WTC11 (cell line): Measurements from ENCODE around the gene CTNNA3. TPM values are rescaled to one million over a fixed set of nuclear protein-coding genes. Genes with fewer than 3 reads are reported as not detected.

Source experiments
- ATAC-seq: fragments of 200-7000 bp; cut with Tn5 transposase; 2 replicates; pipeline ENCODE4 v1.10.0; 2021; ENCODE audit warnings: mild to moderate bottlenecking, moderate library complexity
- CTCF ChIA-PET: fragments of 300-600 bp; sonication (Branson Sonifier 250); formaldehyde crosslinking; loops from one replicate; lab custom pipeline; 2021; ENCODE audit warnings: antibody characterized with exemption; lab: Charles Lee
- POLR2A ChIA-PET: fragments of 350-600 bp; sonication (Branson Sonifier 250); formaldehyde crosslinking; loops from one replicate; lab custom pipeline; 2021; ENCODE audit warnings: antibody characterized with exemption; lab: Charles Lee
- DNase-seq: peaks from one replicate; pipeline ENCODE4 v3.0.0; 2021; ENCODE audit warnings: low spot score
- H3K27ac Mint-ChIP-seq: 2 replicates; pipeline ENCODE4 v1.8.0; 2021; ENCODE audit warnings: mixed read lengths
- H3K27me3 Mint-ChIP-seq: 2 replicates; pipeline ENCODE4 v1.8.0; 2021; ENCODE audit warnings: low read depth, mild to moderate bottlenecking, moderate library complexity, mixed read lengths
- H3K36me3 Mint-ChIP-seq: 2 replicates; pipeline ENCODE4 v1.8.0; 2021; ENCODE audit warnings: mixed read lengths
- H3K4me1 Mint-ChIP-seq: 2 replicates; pipeline ENCODE4 v1.8.0; 2022; ENCODE audit warnings: mixed read lengths
- H3K4me3 Mint-ChIP-seq: 2 replicates; pipeline ENCODE4 v1.8.0; 2021; ENCODE audit warnings: mild to moderate bottlenecking, moderate library complexity, mixed read lengths
- H3K9me3 Mint-ChIP-seq: 2 replicates; pipeline ENCODE4 v1.8.0; 2021; ENCODE audit warnings: mixed read lengths
- CBFB ChIP-seq: sonication (generic); formaldehyde crosslinking; IDR thresholded peaks from 2 replicates; pipeline ENCODE4 v1.8.1; 2022; ENCODE audit warnings: mild to moderate bottlenecking, low read depth, missing genetic modification reagents
- JAZF1 ChIP-seq: fragments of 250-450 bp; sonication (Bioruptor Pico); IDR thresholded peaks from 2 replicates; pipeline ENCODE4 v1.9.0; 2021; ENCODE audit warnings: moderate library complexity, mild to moderate bottlenecking, inconsistent platforms
- JUN ChIP-seq: sonication (generic); formaldehyde crosslinking; IDR thresholded peaks from 2 replicates; pipeline ENCODE4 v1.8.0; 2023; ENCODE audit warnings: mild to moderate bottlenecking, missing genetic modification reagents
- NR3C1 ChIP-seq: sonication (generic); formaldehyde crosslinking; conservative IDR thresholded peaks from 2 replicates; pipeline ENCODE4 v1.8.1; 2023; ENCODE audit warnings: low read depth, mild to moderate bottlenecking, missing genetic modification reagents
- SMAD3 ChIP-seq: sonication (generic); formaldehyde crosslinking; IDR thresholded peaks from 2 replicates; pipeline ENCODE4 v1.8.0; 2022; ENCODE audit warnings: missing genetic modification reagents, mild to moderate bottlenecking, borderline replicate concordance
- TP53 ChIP-seq: sonication (generic); formaldehyde crosslinking; IDR thresholded peaks from 2 replicates; pipeline ENCODE4 v1.8.1; 2023; ENCODE audit warnings: mild to moderate bottlenecking, missing genetic modification reagents
- ZBTB21 ChIP-seq: sonication (generic); formaldehyde crosslinking; IDR thresholded peaks from 2 replicates; pipeline ENCODE4 v1.8.1; 2023; ENCODE audit warnings: mild to moderate bottlenecking, missing genetic modification reagents, borderline replicate concordance
- ZNF263 ChIP-seq: sonication (generic); formaldehyde crosslinking; IDR thresholded peaks from 2 replicates; pipeline ENCODE4 v1.8.1; 2022; ENCODE audit warnings: low read depth, mild to moderate bottlenecking, moderate library complexity, missing genetic modification reagents
- total RNA-seq: library from RNA; stranded (reverse); gene quantifications from 3 replicates; pipeline ENCODE4 v1.2.3, GENCODE V29; 2021
- TF ChIP-seq, protein P1 (sequence below): sonication (generic); formaldehyde crosslinking; IDR thresholded peaks from 2 replicates; pipeline ENCODE4 v1.8.0; 2022; ENCODE audit warnings: missing genetic modification reagents
- TF ChIP-seq, protein P2 (sequence below): sonication (generic); formaldehyde crosslinking; IDR thresholded peaks from 2 replicates; pipeline ENCODE4 v1.8.0; 2022; ENCODE audit warnings: mild to moderate bottlenecking, missing genetic modification reagents
- TF ChIP-seq, protein P3 (sequence below): sonication (generic); formaldehyde crosslinking; IDR thresholded peaks from 2 replicates; pipeline ENCODE4 v1.8.1; 2022; ENCODE audit warnings: missing genetic modification reagents, borderline replicate concordance
- TF ChIP-seq, protein P4 (sequence below): sonication (generic); formaldehyde crosslinking; IDR thresholded peaks from 2 replicates; pipeline ENCODE4 v1.8.0; 2023; ENCODE audit warnings: mild to moderate bottlenecking, missing genetic modification reagents
- TF ChIP-seq, protein P5 (sequence below): sonication (generic); formaldehyde crosslinking; IDR thresholded peaks from 2 replicates; pipeline ENCODE4 v1.8.1; 2023; ENCODE audit warnings: mild to moderate bottlenecking, missing genetic modification reagents, moderate library complexity
- TF ChIP-seq, protein P6 (sequence below): sonication (generic); formaldehyde crosslinking; IDR thresholded peaks from 2 replicates; pipeline ENCODE4 v1.8.1; 2023; ENCODE audit warnings: mild to moderate bottlenecking, missing genetic modification reagents
- TF ChIP-seq, protein P7 (sequence below): sonication (generic); formaldehyde crosslinking; conservative IDR thresholded peaks from 2 replicates; pipeline ENCODE4 v1.8.1; 2022; ENCODE audit warnings: mild to moderate bottlenecking, missing genetic modification reagents
- TF ChIP-seq, protein P8 (sequence below): sonication (generic); formaldehyde crosslinking; IDR thresholded peaks from 2 replicates; pipeline ENCODE4 v1.8.1; 2022; ENCODE audit warnings: mild to moderate bottlenecking, missing genetic modification reagents, moderate library complexity, borderline replicate concordance
- TF ChIP-seq, protein P9 (sequence below): sonication (generic); formaldehyde crosslinking; IDR thresholded peaks from 2 replicates; pipeline ENCODE4 v1.8.1; 2023; ENCODE audit warnings: mild to moderate bottlenecking, missing genetic modification reagents, moderate library complexity
- TF ChIP-seq, protein P10 (sequence below): sonication (generic); formaldehyde crosslinking; IDR thresholded peaks from 2 replicates; pipeline ENCODE4 v1.8.1; 2022; ENCODE audit warnings: low read depth, missing genetic modification reagents, borderline replicate concordance

The CTNNA3 gene
- total RNA-seq, 1 experiment from 2014 or later: 6.1 TPM

DNA sequence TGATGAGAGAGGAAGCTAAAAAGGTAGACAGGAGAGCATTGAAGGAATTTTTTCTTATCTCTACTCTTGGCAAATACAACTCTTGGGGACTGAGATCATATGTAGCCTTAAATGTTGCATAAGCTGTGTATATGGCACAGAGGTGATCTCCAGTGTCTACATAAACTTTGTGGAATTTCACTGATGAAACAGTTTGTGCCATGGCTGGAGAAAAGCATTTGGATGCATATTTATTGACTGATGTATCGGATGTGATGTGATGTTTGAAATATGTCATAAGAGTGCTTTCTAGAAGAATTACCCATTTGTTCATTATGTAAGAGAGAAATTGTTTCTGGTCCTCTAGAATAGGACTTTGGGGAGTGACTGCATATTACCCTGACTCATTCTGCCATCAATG lies 1015.1 kb downstream of the CTNNA3 start (continued):
- TF ChIP-seq JAZF1 (CRISPR knock-in tag): no peak
- TF ChIP-seq, protein P1, sequence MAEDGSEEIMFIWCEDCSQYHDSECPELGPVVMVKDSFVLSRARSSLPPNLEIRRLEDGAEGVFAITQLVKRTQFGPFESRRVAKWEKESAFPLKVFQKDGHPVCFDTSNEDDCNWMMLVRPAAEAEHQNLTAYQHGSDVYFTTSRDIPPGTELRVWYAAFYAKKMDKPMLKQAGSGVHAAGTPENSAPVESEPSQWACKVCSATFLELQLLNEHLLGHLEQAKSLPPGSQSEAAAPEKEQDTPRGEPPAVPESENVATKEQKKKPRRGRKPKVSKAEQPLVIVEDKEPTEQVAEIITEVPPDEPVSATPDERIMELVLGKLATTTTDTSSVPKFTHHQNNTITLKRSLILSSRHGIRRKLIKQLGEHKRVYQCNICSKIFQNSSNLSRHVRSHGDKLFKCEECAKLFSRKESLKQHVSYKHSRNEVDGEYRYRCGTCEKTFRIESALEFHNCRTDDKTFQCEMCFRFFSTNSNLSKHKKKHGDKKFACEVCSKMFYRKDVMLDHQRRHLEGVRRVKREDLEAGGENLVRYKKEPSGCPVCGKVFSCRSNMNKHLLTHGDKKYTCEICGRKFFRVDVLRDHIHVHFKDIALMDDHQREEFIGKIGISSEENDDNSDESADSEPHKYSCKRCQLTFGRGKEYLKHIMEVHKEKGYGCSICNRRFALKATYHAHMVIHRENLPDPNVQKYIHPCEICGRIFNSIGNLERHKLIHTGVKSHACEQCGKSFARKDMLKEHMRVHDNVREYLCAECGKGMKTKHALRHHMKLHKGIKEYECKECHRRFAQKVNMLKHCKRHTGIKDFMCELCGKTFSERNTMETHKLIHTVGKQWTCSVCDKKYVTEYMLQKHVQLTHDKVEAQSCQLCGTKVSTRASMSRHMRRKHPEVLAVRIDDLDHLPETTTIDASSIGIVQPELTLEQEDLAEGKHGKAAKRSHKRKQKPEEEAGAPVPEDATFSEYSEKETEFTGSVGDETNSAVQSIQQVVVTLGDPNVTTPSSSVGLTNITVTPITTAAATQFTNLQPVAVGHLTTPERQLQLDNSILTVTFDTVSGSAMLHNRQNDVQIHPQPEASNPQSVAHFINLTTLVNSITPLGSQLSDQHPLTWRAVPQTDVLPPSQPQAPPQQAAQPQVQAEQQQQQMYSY: no peak

DNA sequence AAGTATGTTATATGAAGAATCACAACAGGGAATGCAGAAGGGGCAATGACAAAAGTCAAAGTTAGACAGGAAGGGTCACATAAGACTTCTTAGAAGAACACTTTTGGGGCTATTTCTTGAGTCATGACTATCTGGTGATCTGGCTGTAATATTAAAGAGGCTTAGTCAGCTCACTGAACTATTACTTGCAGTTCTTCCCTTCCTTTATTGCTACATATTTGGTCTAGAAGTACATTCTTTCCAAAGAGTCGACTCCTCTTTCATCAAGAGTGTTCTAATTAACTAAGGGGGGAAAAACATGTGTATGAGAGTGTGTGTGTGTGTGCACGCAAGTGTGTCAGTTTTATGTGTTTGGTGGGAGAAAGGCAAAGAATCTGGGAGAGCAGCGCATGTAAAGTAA lies 1017.5 kb downstream of the CTNNA3 start:
- POLR2A ChIA-PET: no interaction called here
- TF ChIP-seq, protein P2, sequence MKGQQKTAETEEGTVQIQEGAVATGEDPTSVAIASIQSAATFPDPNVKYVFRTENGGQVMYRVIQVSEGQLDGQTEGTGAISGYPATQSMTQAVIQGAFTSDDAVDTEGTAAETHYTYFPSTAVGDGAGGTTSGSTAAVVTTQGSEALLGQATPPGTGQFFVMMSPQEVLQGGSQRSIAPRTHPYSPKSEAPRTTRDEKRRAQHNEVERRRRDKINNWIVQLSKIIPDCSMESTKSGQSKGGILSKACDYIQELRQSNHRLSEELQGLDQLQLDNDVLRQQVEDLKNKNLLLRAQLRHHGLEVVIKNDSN: no peak
- TF ChIP-seq, protein P3, sequence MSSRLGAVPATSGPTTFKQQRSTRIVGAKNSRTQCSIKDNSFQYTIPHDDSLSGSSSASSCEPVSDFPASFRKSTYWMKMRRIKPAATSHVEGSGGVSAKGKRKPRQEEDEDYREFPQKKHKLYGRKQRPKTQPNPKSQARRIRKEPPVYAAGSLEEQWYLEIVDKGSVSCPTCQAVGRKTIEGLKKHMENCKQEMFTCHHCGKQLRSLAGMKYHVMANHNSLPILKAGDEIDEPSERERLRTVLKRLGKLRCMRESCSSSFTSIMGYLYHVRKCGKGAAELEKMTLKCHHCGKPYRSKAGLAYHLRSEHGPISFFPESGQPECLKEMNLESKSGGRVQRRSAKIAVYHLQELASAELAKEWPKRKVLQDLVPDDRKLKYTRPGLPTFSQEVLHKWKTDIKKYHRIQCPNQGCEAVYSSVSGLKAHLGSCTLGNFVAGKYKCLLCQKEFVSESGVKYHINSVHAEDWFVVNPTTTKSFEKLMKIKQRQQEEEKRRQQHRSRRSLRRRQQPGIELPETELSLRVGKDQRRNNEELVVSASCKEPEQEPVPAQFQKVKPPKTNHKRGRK: no peak
- TF ChIP-seq SMAD3 (CRISPR knock-in tag): no peak
- Mint-ChIP-seq H3K4me1 (no peaks in the 10 kb centered on the region), H3K27me3 (no peaks in the 10 kb centered on the region), H3K36me3 (no peaks in the 10 kb centered on the region), H3K4me3 (no peak overlapping the region), H3K9me3 (0 out of 2 replicates have a peak, but pooled peaks cover 5% of the 10 kb centered on the region), H3K27ac (no peak overlapping the region)
- no peak for ATAC-seq
- DNase-seq: no peak
- CTCF ChIA-PET: no interaction called here

DNA sequence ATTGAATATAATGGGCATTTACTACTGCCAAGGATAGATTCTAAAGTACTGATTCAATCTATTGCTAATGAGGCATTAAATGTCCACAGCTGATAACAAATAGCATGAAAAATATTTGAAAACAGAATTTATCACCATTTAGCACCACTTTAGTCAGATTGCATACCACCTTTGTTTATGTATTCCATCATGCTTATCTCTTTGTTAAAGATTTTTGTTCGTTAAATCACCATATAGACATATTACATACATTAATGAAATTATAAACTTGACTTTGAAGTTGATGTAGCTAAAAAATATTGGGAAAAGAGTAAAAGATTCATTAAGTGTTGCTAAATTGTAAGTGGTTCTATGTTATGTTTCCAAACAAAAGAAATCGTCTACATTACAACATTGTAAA lies 1022.9 kb downstream of the CTNNA3 start:
- CTCF ChIA-PET: no interaction called here
- no peak for ATAC-seq
- no peak for DNase-seq
- Mint-ChIP-seq H3K4me3 (no peak overlapping the region), H3K9me3 (0 out of 2 replicates have a peak, but pooled peaks cover 5% of the 10 kb centered on the region), H3K27me3 (no peaks in the 10 kb centered on the region), H3K27ac (no peak overlapping the region), H3K36me3 (no peaks in the 10 kb centered on the region), H3K4me1 (no peaks in the 10 kb centered on the region)
- POLR2A ChIA-PET: no interaction called here
- TF ChIP-seq, protein P4, sequence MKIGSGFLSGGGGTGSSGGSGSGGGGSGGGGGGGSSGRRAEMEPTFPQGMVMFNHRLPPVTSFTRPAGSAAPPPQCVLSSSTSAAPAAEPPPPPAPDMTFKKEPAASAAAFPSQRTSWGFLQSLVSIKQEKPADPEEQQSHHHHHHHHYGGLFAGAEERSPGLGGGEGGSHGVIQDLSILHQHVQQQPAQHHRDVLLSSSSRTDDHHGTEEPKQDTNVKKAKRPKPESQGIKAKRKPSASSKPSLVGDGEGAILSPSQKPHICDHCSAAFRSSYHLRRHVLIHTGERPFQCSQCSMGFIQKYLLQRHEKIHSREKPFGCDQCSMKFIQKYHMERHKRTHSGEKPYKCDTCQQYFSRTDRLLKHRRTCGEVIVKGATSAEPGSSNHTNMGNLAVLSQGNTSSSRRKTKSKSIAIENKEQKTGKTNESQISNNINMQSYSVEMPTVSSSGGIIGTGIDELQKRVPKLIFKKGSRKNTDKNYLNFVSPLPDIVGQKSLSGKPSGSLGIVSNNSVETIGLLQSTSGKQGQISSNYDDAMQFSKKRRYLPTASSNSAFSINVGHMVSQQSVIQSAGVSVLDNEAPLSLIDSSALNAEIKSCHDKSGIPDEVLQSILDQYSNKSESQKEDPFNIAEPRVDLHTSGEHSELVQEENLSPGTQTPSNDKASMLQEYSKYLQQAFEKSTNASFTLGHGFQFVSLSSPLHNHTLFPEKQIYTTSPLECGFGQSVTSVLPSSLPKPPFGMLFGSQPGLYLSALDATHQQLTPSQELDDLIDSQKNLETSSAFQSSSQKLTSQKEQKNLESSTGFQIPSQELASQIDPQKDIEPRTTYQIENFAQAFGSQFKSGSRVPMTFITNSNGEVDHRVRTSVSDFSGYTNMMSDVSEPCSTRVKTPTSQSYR (CRISPR knock-in tag): no peak
- TF ChIP-seq, protein P5, sequence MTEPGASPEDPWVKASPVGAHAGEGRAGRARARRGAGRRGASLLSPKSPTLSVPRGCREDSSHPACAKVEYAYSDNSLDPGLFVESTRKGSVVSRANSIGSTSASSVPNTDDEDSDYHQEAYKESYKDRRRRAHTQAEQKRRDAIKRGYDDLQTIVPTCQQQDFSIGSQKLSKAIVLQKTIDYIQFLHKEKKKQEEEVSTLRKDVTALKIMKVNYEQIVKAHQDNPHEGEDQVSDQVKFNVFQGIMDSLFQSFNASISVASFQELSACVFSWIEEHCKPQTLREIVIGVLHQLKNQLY (CRISPR knock-in tag): no peak
- TF ChIP-seq, protein P6, sequence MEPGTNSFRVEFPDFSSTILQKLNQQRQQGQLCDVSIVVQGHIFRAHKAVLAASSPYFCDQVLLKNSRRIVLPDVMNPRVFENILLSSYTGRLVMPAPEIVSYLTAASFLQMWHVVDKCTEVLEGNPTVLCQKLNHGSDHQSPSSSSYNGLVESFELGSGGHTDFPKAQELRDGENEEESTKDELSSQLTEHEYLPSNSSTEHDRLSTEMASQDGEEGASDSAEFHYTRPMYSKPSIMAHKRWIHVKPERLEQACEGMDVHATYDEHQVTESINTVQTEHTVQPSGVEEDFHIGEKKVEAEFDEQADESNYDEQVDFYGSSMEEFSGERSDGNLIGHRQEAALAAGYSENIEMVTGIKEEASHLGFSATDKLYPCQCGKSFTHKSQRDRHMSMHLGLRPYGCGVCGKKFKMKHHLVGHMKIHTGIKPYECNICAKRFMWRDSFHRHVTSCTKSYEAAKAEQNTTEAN: no peak
- no peak for TF ChIP-seq JUN (CRISPR knock-in tag)
- TF ChIP-seq, protein P7, sequence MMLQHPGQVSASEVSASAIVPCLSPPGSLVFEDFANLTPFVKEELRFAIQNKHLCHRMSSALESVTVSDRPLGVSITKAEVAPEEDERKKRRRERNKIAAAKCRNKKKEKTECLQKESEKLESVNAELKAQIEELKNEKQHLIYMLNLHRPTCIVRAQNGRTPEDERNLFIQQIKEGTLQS: no peak
- TF ChIP-seq, protein P8, sequence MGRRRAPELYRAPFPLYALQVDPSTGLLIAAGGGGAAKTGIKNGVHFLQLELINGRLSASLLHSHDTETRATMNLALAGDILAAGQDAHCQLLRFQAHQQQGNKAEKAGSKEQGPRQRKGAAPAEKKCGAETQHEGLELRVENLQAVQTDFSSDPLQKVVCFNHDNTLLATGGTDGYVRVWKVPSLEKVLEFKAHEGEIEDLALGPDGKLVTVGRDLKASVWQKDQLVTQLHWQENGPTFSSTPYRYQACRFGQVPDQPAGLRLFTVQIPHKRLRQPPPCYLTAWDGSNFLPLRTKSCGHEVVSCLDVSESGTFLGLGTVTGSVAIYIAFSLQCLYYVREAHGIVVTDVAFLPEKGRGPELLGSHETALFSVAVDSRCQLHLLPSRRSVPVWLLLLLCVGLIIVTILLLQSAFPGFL (CRISPR knock-in tag): no peak
- TF ChIP-seq ZBTB21 (CRISPR knock-in tag): no peak
- no peak for TF ChIP-seq ZNF263 (CRISPR knock-in tag)
- TF ChIP-seq TP53 (CRISPR knock-in tag): no peak
- TF ChIP-seq, protein P9, sequence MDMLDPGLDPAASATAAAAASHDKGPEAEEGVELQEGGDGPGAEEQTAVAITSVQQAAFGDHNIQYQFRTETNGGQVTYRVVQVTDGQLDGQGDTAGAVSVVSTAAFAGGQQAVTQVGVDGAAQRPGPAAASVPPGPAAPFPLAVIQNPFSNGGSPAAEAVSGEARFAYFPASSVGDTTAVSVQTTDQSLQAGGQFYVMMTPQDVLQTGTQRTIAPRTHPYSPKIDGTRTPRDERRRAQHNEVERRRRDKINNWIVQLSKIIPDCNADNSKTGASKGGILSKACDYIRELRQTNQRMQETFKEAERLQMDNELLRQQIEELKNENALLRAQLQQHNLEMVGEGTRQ (CRISPR knock-in tag): no peak
- no peak for TF ChIP-seq NR3C1
- no peak for TF ChIP-seq CBFB (CRISPR knock-in tag)
- TF ChIP-seq SMAD3 (CRISPR knock-in tag): no peak
- TF ChIP-seq, protein P10, sequence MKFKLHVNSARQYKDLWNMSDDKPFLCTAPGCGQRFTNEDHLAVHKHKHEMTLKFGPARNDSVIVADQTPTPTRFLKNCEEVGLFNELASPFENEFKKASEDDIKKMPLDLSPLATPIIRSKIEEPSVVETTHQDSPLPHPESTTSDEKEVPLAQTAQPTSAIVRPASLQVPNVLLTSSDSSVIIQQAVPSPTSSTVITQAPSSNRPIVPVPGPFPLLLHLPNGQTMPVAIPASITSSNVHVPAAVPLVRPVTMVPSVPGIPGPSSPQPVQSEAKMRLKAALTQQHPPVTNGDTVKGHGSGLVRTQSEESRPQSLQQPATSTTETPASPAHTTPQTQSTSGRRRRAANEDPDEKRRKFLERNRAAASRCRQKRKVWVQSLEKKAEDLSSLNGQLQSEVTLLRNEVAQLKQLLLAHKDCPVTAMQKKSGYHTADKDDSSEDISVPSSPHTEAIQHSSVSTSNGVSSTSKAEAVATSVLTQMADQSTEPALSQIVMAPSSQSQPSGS (CRISPR knock-in tag): no peak
